GM19238 (cell line): Measurements from ENCODE around the gene CPSF4L.

Source experiments
- DNase-seq: peaks from one replicate; pipeline ENCODE4 v3.0.0; 2011; ENCODE audit warnings: low spot score; ENCODE audit not compliant: insufficient read length

The CPSF4L gene

DNA sequence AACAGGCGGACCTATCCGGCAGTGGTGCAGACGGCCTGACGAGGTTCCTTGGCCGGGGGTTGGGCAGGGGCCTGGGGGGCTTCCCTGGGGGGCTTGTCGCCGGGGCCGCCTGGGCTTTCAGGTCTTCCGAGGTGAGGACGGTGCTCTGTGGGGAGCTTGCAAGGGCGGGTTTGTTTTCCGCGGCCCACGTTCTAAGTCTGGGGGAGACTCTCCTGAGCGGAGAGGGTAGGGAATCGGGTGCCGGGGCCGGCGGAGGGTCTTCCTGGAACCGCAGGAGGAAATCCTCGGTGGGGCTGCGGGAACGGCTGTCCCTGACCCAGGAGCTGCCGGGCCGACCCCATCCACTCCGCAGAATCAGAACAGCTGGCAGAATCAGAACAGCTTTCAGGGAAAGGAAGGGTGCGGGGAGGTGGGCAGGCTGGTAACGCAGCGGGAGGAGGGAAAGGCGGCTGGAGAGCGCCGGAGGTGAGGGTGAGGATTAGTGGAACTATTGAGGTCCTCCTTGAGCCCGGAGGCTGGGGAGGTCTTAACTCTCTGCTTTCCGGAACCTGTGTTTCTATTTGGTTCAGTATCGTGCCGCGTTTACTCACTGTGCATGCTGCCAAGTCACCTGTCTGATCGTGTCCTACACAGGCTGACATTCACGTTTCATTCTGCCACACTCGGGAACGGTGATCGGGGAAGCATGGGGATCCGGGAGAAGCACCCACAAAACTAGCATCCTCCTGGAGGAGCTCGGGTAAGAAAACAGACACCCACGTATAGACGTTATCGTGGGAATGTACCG is 28.9 kb downstream of the CPSF4L start:
- DNase-seq: peak; percentile 34

DNA sequence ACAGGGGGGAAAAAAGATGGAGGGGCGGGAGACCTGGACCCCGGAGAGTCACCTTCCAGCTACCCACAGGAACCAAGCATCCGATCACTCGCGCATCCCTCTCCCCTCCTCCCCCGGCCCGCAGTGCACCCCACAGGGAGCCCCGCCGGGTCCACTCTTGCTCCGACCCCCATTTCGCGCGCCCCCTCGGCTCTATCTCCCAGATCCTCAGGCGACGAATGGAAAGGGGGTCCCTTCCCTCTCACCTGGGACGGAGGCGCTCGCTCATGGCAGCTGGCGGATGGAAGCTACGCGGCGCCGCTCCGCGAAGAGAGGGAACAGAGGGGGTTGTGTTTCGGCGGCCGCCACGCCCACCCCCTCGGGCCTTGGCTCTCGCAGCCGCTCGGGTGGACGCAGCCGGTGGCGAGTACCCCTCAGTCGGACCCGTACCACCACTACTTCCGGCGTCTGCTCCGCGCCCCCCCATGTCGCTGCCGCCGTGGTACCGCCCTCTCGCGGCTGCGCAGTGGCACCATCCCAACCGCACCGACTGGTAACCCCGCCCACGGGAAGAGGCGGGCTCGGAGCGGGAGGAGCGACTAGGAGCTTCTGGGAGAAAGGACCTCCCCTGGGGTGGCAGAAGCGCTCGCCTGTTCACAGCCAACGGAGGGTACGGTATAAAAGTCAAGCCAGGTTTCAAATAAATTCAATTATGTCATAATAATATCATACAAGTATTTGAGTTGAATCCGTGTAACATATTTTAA is 29.7 kb downstream of the CPSF4L start:
- peak; percentile 89 for DNase-seq

GRCh38 chr17:73231395-73231794 is 30.3 kb downstream of the CPSF4L start:
- no peak for DNase-seq

DNA sequence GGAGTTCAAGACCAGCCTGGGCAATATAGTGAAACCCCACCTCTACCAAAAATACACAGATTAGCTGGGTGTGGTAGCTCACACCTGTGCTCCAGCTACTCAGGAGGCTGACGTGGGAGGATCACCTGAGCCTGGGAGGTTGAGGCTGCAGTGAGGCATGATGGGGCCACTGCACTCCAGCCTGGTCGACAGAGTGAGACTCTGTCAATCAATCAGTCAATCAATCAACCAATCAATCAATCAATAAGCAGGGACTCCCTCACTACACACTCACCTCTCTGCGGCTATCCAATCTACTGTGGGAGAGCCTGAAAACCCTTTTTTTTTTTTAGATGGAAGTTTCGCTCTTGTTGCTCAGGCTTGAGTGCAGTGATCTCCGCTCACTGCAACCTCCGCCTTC is 31.6 kb downstream of the CPSF4L start:
- no peak for DNase-seq

DNA sequence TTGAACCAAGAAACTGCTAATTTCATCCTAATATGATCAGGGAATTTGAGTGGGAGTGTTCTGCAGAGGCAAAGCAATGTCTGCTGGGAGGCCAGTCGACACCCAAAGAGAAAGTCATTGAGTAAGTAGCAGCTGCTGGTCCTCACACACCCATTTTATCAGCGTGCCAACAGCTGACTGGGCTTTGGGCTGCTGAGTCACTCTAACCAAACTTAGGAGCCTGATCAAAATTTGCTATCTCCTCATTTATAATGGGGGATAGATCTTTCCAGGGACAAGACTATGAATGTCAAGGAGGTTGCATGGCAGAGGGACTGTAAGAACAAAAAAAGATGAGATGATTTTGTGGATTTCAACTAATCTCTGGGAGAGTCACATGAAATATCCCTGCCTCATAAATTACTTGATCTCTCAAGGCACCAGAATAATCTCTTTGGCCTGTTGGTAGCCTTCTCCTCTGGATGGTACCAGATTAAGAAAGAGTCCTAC is 32.9 kb downstream of the CPSF4L start:
- DNase-seq: peak; percentile 47

GRCh38 chr17:73227944-73228343 is 33.7 kb downstream of the CPSF4L start:
- no peak for DNase-seq

DNA sequence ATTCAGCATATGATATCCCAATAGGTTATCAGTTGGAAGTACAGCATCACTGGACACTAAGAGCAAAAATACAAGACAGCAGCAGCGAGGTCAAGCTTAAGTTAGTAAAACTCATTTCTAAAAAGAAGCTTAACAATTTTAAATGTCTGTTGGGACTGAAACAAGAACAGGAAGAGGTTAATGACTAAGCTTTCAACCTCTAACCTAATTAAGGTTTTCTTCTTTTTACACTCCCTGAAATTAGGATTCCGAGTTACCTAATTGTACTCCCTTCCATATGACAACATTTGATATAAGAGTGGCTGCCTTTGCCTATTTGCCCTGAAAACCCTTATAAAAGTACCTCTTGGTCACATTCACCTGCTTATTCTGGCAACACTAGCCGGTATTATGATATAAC is 34.3 kb downstream of the CPSF4L start:
- DNase-seq: no peak

- DNase-seq: no peak
These were observed 35.0 kb downstream of the CPSF4L start for GRCh38 chr17:73226556-73227172.

GRCh38 chr17:73224663-73225305 is 36.9 kb downstream of the CPSF4L start:
- DNase-seq: no peak

GRCh38 chr17:73224237-73224636 is 37.4 kb downstream of the CPSF4L start:
- DNase-seq: no peak

GRCh38 chr17:73223626-73224230 is 38.0 kb downstream of the CPSF4L start:
- DNase-seq: no peak

GRCh38 chr17:73215447-73215846 is 46.2 kb downstream of the CPSF4L start:
- no peak for DNase-seq

DNA sequence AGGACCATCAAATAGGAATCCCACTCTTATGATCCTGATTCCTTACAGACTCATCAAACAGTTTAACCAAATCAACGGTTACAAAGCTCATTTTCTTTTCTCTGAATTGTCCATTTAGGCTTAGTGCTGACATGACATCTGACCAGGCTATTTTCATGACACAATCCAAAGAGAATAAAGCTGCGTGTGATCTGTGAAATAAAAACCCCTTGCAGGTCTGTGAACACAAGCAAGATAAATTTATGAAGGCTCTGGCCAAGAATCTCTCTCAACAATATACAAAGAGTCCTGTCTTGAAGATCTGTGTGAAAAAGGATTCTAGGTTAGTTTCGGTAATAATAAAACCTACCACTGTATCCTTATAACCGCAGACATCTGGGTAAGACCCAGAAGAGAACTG is 46.8 kb downstream of the CPSF4L start:
- no peak for DNase-seq

DNA sequence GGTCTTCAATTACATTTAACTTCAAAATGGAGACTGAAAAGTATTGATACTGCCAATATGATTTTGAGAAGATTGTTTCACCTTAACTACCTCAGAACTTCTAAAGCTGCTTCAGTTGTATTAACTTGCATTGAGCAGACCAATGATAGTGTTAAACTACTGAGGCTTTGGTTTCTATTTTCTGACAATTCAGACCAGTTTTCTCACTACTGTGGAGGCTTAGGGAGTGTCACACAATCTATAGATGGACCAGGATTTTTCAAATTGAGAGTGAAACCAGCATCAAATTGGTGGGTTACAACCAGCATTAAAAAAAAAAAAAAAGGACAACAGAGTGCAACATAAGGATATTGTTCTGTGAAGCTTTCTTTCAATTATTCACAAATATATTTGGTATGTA is 47.7 kb downstream of the CPSF4L start:
- no peak for DNase-seq

GRCh38 chr17:73211745-73212144 is 49.9 kb downstream of the CPSF4L start:
- no peak for DNase-seq

DNA sequence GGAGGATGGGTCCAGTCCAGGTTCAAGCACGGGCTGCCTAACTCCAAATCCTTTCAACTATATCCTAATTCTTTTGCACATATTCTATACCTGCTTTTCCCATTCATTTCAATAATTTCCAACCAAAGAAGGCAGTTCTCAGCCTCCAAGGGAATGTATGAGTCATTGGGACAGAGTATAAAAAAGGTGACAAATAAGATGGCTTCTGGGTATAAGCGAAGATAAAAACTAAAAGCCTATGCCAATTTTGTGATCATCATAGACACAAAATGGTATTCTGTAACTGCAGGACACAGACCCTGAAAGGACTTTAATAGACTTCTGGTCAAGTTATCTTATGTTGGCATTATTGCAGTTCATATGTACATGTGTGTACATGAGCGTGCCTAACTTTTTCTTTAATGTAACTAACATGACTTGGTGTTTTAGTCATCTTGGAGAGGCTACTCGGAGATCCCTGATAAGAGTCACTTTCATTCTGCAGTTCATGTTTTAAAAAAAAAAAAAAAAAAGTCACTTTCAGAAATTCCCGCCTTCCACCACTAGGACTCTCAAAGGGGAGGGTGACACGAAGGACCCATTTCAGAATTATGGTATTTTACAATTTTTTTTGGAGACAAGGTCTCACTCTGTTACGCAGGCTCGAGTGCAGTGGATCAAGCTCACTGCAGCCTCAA is 51.5 kb downstream of the CPSF4L start:
- DNase-seq: no peak

GRCh38 chr17:73209436-73209835 is 52.2 kb downstream of the CPSF4L start:
- DNase-seq: no peak

- DNase-seq: no peak
These were observed 53.4 kb downstream of the CPSF4L start for GRCh38 chr17:73208139-73208827.

- no peak for DNase-seq
These were observed 56.2 kb downstream of the CPSF4L start for GRCh38 chr17:73205459-73205961.
